Measurements from ENCODE around the gene COL2A1.

The COL2A1 gene

GRCh38 chr12:48004053-48004941, at the start of gene COL2A1:
Gene COL2A1 (minus strand): TSS chr12:48004476. CDS start chr12:48004321, 155 bp downstream.
- DNase-seq, result no peak

GRCh38 chr12:48053883-48054282, 49.6 kb upstream of the COL2A1 start:
- no peak for DNase-seq

DNA sequence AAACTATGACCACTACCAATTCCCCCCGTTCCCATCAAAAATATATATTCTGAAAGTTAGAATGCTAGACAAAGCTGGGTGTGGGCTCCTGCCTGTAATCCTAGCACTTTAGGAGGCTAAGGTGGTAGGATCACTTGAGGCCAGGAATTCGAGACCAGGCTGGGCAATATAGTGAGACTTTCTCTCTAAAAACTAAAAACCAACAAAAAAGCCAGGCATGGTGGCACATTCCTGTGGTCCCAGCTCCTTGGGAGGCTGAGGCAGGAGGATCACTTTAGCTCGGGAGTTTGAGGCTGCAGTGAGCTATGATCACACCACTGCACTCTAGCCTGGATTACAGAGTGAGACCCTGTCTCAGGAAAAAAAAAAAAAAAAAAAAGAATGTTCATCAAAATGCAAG, 48.8 kb upstream of the COL2A1 start:
- no peak for DNase-seq

DNA sequence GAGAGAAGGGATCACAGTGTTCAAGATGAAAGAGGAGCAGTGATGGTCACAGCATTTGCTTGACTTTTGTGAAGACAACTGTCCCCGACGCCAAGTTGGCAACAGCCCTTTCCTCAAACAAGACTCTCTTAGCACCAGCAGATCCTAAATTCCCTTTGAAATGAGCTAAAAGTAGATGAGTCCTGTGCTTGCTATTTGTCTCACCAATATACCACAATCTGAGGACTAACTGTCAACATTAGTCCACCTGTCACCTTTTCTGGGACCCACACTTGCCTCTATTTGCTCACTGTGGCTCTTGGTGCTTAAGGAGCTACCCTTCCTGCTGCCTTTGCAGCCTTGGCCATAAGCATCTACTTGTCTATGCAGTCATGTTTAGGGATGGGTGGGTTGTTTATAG, 47.4 kb upstream of the COL2A1 start:
- DNase-seq, result no peak

GRCh38 chr12:48050174-48050573, 45.9 kb upstream of the COL2A1 start:
- DNase-seq, result no peak

DNA sequence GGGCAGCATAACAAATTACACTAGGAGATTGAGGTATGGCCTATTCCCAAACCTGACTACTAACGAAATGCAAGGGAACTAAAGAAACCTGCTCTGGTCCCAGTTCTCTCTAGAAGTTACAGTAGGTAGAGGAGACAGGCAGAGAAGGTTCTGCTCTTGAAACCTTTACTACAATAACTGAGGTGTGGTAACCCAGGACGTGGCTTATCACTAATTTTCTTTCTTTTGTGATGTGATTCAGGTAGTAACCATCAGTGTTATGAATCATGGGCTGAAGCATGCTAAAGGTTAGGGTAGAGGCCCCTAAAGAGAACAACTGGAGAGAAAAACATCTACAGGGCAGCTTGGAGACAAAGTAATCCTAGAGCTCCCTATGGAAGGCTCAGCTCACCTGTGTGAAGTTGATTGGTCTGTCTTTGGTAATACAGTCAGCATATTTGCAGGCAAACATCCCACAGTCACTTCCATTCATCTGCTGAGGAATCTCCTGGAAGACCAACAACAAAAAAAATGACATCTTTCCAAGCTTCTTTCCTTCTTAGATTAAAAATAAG, 41.8 kb upstream of the COL2A1 start:
- DNase-seq, result no peak

DNA sequence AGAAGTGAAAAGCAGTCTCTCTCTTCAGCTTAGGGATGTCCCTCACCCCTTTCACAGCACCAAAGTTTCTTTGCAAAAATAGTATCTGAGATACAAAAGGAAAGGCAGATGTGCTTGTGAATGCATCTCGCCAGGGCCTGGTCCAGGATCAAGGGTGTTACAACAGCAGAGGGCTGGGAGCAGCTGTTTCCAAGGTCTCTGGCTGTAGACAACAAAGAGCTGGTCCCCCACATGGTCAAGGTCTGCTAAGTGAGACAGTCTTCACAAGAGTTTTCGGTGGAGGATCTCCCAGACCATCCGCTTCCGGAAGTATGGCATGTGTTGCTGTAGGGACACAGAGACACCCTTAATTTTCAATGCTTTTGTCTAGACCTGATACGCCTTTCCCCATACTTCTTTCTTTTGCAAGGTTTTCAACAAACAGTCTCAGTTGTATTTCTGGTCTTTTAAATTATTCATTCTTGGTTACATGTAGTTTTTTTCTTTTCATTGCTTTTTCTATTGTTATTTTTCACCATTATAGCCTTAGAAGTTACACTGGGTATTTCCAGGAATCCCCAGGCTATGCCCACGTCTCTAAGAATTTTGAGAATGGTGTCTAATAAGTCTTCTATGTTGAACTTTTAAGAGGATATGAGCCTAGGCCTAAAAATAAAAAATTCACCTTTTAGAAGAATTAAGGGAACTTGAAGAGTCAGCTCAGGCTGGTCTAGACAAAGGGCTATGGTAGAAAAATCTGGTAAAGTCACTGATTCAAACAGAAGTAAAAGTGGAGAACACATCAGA, 41.0 kb upstream of the COL2A1 start:
- no peak for DNase-seq

DNA sequence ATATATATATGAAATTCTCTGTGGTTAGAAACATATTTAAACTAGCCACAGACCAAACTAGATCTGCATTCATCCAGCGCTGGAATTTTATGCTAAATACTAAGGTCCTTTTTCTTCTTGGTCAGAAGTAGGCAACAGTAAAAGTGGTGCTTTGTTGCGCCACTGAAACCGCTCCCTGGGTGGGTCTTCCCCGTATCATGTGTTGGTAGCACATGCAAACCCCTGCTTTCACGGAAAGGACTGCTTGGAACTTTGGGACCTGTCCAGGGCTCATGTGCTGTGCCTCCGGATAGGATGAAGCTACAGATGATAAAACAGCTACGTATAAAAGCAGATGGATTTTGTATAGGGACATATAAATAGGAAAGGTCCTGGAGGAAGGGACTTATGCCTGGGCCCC, 40.1 kb upstream of the COL2A1 start:
- DNase-seq, result no peak

DNA sequence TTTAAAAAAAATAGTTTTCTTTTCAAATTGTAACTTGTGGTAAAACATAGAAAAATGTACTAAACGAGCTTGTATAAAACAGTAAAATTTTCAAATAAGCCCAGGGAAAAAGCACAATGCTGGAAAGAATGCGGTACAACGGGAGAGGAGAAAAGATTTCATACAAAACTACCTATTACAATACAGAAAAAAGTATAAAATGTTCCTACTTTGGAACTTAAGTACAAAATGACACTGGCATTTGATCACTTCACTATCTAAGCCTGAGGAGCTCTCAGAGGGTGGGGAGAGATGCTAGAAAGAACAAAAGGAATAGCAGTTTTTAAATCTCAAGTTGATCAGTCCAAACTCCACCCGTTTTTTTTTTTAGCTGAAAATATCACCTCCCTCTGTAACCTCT, 39.5 kb upstream of the COL2A1 start:
- no peak for DNase-seq

- no peak for DNase-seq
These were observed 37.5 kb upstream of the COL2A1 start for GRCh38 chr12:48041591-48042423.

GRCh38 chr12:48040354-48040753, 36.1 kb upstream of the COL2A1 start:
- no peak for DNase-seq

GRCh38 chr12:48039151-48039550, 34.9 kb upstream of the COL2A1 start:
- no peak for DNase-seq

GRCh38 chr12:48038085-48038484, 33.8 kb upstream of the COL2A1 start:
- DNase-seq, result peak in 1 of 2 donors; percentile 25

DNA sequence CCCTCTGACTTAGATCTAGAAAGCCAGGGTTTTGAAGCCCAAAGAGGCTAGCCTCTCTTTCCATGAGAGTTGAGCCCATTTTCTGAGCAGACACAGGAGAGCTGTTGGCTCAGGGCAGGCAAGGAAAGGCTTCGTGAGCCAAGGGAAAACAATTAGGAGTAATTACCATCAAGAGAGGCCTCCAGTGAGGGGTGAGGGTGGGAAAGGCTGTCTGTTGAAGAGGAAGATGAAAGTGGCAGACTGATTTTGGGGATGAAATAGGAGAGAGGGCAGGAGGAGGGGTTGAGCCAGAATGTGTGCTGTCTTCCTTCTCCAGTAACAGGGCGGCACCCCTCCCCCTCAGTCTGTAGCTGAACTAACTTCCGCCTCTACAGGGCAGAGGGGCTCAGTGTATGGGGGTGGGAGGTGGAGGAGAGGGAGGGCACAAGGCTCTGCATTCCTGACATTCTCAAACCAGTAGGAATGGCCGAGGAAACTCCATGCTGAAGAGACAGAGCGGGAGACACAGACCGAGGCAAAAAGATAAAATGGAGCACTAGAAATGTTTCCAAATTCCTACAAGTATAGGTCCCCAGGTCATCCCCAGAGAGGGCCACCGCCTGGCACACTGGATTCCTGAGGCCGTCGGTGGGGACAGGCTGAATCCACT, 33.1 kb upstream of the COL2A1 start:
- DNase-seq, result no peak

DNA sequence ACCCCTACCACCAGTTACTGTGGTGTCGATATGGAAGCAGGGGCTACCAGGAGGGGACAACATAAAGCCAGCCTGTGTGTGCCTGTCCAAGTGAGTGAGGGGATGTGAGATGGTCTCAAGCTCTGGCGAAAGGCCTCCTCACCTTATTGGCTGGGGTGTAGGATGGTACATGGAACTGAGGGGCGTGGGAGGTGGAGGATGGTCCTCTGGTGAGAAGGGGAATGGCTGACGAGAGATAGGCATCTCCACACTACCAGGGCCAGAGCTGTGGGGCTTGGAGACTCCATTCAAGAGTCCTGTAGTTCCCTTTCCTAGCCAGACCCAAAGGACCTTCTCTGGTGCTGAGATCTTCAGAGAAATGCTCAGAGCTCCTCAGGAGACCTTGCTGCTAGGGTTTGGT, 32.5 kb upstream of the COL2A1 start:
- no peak for DNase-seq

GRCh38 chr12:48034835-48035805, 30.8 kb upstream of the COL2A1 start:
- DNase-seq, result no peak

GRCh38 chr12:48033451-48033850, 29.2 kb upstream of the COL2A1 start:
- no peak for DNase-seq

DNA sequence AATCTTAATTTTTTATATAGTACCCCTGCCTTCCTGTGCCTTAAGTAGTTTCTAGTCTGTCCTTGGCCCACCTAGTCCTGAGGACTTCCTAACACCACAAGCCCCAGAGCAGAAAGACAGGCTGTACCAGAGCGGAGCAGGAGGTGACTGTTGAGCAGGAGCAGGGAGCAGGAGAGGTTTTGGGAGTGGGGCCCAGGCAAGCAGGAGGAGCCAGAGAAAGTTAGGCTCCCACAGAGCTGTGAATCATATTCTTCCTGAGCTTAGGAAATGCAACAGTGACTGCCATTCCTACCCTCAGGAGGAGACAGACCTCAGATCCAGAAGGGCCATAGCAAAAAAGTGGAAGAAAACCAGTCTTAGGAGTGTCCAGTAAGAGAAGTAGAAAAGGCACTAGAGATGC, 28.3 kb upstream of the COL2A1 start:
- DNase-seq, result no peak

DNA sequence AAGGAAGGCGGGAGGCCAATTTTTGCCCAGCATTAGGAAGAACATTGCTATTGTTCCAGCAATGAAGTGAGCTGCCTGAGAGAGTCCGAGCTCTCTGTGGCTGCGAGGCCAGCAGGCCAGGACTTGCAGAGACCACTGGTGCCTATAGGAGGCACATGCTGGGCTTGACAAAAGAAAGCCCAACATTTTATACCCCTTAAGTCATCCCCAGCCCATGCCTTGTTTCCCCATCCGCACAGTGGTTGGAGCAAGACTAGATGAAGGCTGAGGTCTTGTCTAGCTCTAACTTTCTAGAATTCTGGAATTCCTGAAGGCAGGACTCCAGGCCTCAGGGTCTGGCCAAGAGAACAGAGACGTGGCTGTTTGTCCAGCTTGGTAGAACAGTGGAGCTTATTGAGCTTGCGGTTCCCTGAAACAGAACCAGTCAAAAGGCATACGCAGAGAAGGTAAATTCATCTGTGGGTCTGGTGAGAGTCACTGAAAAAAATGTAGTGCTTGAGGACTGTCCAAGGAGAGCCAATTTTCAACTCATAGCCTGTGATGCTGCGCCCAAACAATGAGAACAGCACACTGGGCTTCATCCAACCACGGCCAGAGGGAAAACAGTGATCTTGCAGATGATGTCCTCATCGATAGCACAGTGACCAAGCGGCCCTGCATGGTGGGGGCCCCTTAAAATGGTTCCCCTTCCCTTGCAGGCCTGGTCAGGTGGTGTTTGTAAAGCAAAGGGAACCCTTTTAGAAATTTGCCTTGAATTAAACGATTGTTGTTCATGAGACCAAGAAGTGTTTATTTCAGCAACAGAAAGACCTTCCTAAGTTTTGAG, 27.1 kb upstream of the COL2A1 start:
- no peak for DNase-seq

DNA sequence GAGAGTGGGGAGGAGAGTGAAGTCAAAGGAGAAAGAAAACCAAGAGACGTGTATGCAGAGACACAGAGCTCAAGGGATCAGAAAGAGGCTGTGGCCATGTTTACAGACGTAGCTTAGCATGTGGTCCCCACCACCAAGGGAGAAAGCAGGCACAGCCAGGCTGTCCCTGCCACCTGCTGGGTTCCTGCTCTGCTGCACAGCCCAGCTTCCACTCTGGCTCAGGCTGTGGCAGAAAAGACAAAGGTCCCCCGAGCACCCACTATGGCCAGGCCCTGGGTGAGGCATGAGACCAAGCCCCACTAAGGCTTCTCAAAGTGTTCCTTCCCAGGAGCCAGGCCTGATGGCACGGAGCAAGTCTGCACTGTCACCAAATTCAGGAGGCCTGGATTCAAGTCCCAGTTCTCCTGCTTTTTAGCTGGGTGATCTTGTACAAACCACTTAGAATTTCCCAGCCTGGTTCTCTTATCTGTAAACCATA, 25.9 kb upstream of the COL2A1 start:
- DNase-seq, result no peak
